ENCODE measurements around the gene BEST4.
"Not testable (repeated sequence)": the region's sequence is repeated elsewhere in the genome, so short reads cannot be mapped to it uniquely, and the experiment has no call there.

DNA sequence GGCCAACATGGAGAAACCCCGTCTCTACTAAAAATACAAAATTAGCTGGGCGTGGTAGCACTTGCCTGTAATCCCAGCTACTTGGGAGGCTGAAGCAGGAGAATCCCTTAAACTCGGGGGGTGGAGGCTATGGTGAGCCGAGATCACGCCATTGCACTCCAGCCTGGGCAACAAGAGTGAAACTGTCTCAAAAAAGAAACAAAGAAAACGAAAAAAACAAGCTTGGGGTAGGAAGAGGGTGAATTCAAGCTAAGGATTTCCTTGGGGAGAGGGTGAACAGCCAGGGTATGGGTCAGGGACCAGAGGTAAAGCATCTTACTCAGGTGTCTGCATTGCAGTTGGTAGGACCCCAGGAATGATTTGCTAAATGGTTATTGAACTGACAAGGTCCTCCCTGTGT, 21.5 kb downstream of the BEST4 start:
- TF ChIP-seq, protein P1, sequence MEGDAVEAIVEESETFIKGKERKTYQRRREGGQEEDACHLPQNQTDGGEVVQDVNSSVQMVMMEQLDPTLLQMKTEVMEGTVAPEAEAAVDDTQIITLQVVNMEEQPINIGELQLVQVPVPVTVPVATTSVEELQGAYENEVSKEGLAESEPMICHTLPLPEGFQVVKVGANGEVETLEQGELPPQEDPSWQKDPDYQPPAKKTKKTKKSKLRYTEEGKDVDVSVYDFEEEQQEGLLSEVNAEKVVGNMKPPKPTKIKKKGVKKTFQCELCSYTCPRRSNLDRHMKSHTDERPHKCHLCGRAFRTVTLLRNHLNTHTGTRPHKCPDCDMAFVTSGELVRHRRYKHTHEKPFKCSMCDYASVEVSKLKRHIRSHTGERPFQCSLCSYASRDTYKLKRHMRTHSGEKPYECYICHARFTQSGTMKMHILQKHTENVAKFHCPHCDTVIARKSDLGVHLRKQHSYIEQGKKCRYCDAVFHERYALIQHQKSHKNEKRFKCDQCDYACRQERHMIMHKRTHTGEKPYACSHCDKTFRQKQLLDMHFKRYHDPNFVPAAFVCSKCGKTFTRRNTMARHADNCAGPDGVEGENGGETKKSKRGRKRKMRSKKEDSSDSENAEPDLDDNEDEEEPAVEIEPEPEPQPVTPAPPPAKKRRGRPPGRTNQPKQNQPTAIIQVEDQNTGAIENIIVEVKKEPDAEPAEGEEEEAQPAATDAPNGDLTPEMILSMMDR (optimal IDR thresholded peaks at IDR 0.05 in 1 of 3, IDR thresholded peaks at IDR 0.05 in 1 of 3, conservative IDR thresholded peaks at IDR 0.05 in 1 of 3; ENCODE audit: extremely low read depth in 1 of 3, insufficient read depth in 2 of 3, low read length in 3 of 3): not testable (repeated sequence)
- not testable (repeated sequence) for TF ChIP-seq EZH2 (IDR thresholded peaks at IDR 0.05; ENCODE audit: low read length)

Data from keratinocyte (primary cell).